Parathyroid adenoma (tissue), 2 donors: ENCODE measurements around the gene CBARP.

Source experiments
- H2AFZ ChIP-seq: fragments of 300-600 bp; sonication (generic); one replicate; pipeline ENCODE4 v1.7.0; 2017; ENCODE audit warnings: antibody characterized with exemption, mild to moderate bottlenecking
- H3K27ac ChIP-seq: fragments of 300-600 bp; sonication (generic); one replicate; pipeline ENCODE4 v1.7.0; 2017
- H3K27me3 ChIP-seq: fragments of 300-600 bp; sonication (generic); one replicate; pipeline ENCODE4 v1.7.0; 2017; ENCODE audit warnings: low read length; ENCODE audit not compliant: control insufficient read depth, insufficient read depth
- H3K36me3 ChIP-seq: fragments of 300-600 bp; sonication (generic); one replicate; pipeline ENCODE4 v1.7.0; 2017; ENCODE audit warnings: low read length; ENCODE audit not compliant: control insufficient read depth, insufficient read depth
- H3K4me1 ChIP-seq: fragments of 300-600 bp; sonication (generic); one replicate; pipeline ENCODE4 v1.7.0; 2017; ENCODE audit warnings: control low read depth
- H3K4me2 ChIP-seq: fragments of 300-600 bp; sonication (generic); one replicate; pipeline ENCODE4 v1.7.0; 2017; ENCODE audit warnings: low read length
- H3K4me3 ChIP-seq: fragments of 300-600 bp; sonication (generic); one replicate; pipeline ENCODE4 v1.7.0; 2017; ENCODE audit warnings: low read depth, low read length
- H3K79me2 ChIP-seq: fragments of 300-600 bp; sonication (generic); one replicate; pipeline ENCODE4 v1.7.0; 2017; ENCODE audit warnings: control low read depth
- H3K9ac ChIP-seq: fragments of 300-600 bp; sonication (generic); one replicate; pipeline ENCODE4 v1.7.0; 2017; ENCODE audit warnings: mild to moderate bottlenecking
- H3K9me3 ChIP-seq: fragments of 300-600 bp; sonication (generic); one replicate; pipeline ENCODE4 v1.7.0; 2017; ENCODE audit warnings: low read length; ENCODE audit not compliant: control insufficient read depth
- CTCF ChIP-seq: fragments of 300-600 bp; sonication (generic); IDR thresholded peaks from one replicate; pipeline ENCODE4 v1.7.0; 2017; ENCODE audit warnings: antibody characterized with exemption, mild to moderate bottlenecking
- donor health status: primary hyperparathyroidism.

CBARP gene

DNA sequence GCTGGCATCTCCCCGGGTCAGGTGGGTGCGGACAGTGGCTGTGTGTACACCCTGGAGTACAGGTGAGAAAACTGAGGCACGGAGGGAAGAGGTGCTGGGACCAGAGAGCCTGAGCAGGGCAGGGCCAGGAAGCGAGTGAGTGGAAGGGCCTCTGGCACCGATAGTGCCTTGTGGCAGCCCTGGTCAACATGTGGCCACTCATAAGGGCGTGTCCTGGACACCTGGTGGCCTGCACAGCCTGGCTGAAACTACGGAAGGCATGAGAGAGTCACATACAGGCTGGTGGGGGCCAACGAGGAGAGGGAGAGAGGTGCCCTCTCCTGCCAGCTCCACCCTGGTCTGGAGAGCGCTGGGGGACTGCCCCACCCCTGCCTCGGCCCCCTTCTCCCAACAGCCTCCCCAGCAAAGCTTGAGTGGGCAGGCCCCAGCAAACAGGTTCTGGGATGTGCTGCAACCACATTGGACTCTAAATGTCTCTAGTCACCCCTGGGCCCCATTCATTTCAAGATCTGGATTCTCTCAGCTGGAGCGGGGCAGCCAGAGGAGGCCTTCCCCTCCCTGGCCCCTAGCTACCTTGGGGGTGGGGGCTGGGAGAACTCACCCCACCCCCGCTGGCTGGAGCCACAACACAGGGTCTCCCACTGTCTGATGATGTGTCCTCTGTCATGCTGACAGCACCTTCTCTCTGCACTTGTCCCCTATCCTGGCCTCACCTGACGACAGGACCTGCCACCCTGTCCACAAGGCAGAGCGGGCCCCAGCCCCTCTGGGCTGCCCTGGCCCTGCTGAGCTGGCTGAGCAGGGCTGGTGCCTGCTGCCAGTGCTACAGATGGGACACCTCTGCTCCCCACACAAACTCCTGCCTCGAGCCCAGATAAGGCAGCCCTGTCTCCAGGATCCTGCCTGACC is 5.8 kb downstream of the CBARP start:
- no peaks in the 10 kb centered on the region for H3K9me3 ChIP-seq
- peaks cover 15% of the 10 kb centered on the region for H3K4me1 ChIP-seq
- H3K27me3 ChIP-seq, result no peaks in the 10 kb centered on the region
- H3K27ac ChIP-seq, result peak overlapping the region; percentile 36
- H3K4me3 ChIP-seq, result no peak overlapping the region
- H3K9ac ChIP-seq, result no peak overlapping the region
- H2AFZ ChIP-seq, result peak overlapping the region; percentile 2
- H3K4me2 ChIP-seq, result no peak overlapping the region
- TF ChIP-seq CTCF, result no peak
- no peaks in the 10 kb centered on the region for H3K79me2 ChIP-seq
- no peaks in the 10 kb centered on the region for H3K36me3 ChIP-seq

- Histone ChIP-seq H3K79me2 (no peaks in the 10 kb centered on the region), H3K36me3 (no peaks in the 10 kb centered on the region), H3K27me3 (no peaks in the 10 kb centered on the region), H3K4me3 (no peak overlapping the region), H3K27ac (no peak overlapping the region), H3K4me2 (no peak overlapping the region), H2AFZ (no peak overlapping the region), H3K4me1 (peaks cover 15% of the 10 kb centered on the region), H3K9me3 (no peaks in the 10 kb centered on the region), H3K9ac (no peak overlapping the region)
- no peak for TF ChIP-seq CTCF
Measured at GRCh38 chr19:1230783-1231489, 6.9 kb downstream of the CBARP start.

GRCh38 chr19:1229924-1230782 is 7.7 kb downstream of the CBARP start:
- no peak overlapping the region for H3K4me3 ChIP-seq
- H3K9ac ChIP-seq, result no peak overlapping the region
- no peak overlapping the region for H3K4me2 ChIP-seq
- no peak overlapping the region for H2AFZ ChIP-seq
- no peaks in the 10 kb centered on the region for H3K36me3 ChIP-seq
- no peak overlapping the region for H3K27ac ChIP-seq
- H3K4me1 ChIP-seq, result peaks cover 15% of the 10 kb centered on the region
- no peaks in the 10 kb centered on the region for H3K27me3 ChIP-seq
- TF ChIP-seq CTCF, result no peak
- no peaks in the 10 kb centered on the region for H3K79me2 ChIP-seq
- no peaks in the 10 kb centered on the region for H3K9me3 ChIP-seq

DNA sequence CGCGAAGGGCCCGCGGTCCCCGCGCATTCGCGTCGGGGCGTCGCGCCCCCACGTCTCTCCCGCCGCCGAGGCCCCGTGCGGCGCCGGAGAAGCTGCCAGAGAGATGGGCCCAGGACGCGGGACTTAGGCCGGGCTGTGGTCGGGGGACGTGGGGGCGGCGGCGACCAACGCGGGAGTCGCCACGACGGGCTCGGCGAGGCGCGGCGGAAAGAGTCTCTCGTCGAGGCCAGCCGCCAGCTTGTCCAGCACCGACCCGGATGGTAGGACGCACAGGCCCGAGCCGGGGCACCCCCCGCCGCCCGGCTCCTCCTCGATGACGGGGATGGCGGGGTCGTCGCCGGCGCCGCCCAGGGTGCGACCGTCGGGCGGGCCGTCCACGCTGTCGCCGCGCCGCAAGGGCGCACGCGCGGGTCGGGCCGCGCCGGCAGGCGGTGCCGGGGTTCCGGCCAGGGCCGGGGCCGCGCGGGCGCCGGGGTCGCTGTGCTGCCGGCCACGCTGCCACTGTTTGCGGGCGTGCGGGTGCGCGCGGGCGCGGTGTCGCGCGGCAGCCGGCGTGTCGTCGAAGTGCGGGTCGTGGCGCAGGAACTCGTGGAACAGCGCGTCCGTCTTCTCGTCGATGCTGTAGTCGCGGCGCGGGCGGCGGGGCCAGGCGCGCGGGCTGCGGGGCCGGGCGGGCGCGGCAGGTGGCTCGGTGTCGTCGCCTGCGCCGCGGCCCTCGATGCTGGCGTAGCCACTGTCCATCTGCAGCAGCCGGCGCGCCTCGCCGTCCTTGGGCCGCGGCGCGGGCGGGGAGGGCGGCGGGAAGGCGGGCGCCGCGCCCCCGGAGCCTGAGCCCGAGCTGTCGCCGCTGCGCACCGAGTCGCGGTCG is 8.5 kb downstream of the CBARP start:
- H3K9ac ChIP-seq, result no peak overlapping the region
- no peak for TF ChIP-seq CTCF
- no peaks in the 10 kb centered on the region for H3K9me3 ChIP-seq
- H3K4me3 ChIP-seq, result no peak overlapping the region
- H3K27me3 ChIP-seq, result no peaks in the 10 kb centered on the region
- no peak overlapping the region for H2AFZ ChIP-seq
- H3K36me3 ChIP-seq, result no peaks in the 10 kb centered on the region
- no peak overlapping the region for H3K27ac ChIP-seq
- H3K4me2 ChIP-seq, result no peak overlapping the region
- peaks cover 3% of the 10 kb centered on the region for H3K79me2 ChIP-seq
- peaks cover 15% of the 10 kb centered on the region for H3K4me1 ChIP-seq
